Mesodermal cell (in vitro differentiated cells): Measurements from ENCODE around the gene FAM131C.
A peak's percentile ranks its signal among the peaks of the same experiment; 100 is the strongest.
"Not testable (repeated sequence)": the region's sequence is repeated elsewhere in the genome, so short reads cannot be mapped to it uniquely, and the experiment has no call there.

Experiments
- H3K27ac ChIP-seq: 2 replicates; pipeline ENCODE4 v1.7.0; 2013; ENCODE audit warnings: mild to moderate bottlenecking, low read depth, low read length, moderate library complexity; ENCODE audit not compliant: severe bottlenecking
- H3K36me3 ChIP-seq: 2 replicates; pipeline ENCODE4 v1.7.1; 2013; ENCODE audit warnings: mild to moderate bottlenecking, low read length, moderate library complexity; ENCODE audit not compliant: control insufficient read depth, insufficient read depth
- H3K4me1 ChIP-seq: one replicate; pipeline ENCODE4 v1.7.1; 2013; ENCODE audit warnings: mild to moderate bottlenecking, low read length; ENCODE audit not compliant: insufficient read depth, control insufficient read depth, poor library complexity, severe bottlenecking
- H3K4me3 ChIP-seq: 2 replicates; pipeline ENCODE4 v1.7.0; 2013; ENCODE audit warnings: low read length, control low read depth, mild to moderate bottlenecking; ENCODE audit not compliant: insufficient read depth, poor library complexity, severe bottlenecking; ENCODE audit errors: extremely low read depth
- H3K9me3 ChIP-seq: 2 replicates; pipeline ENCODE4 v1.7.1; 2013; ENCODE audit warnings: mild to moderate bottlenecking, low read length, moderate library complexity; ENCODE audit not compliant: control insufficient read depth
- WGBS, 2 experiments: methylation state at CpG; one replicate each; pipeline ENCODE4 v1.1.5; 2013; ENCODE audit warnings: missing lambda C conversion rate in 2 of 2; ENCODE audit not compliant: insufficient coverage in 2 of 2; 5-methylcytosine and 5-hydroxymethylcytosine counted together

Gene FAM131C

GRCh38 chr1:16116002-16116401, 42.6 kb upstream of the FAM131C start:
- peaks cover 23% of the 10 kb centered on the region for H3K4me1 ChIP-seq
- WGBS, 2 experiments: 6 to 20% methylated on average over 11 to 12 of the region's 16 CpGs
- no peak overlapping the region for H3K27ac ChIP-seq
- H3K9me3 ChIP-seq: no peaks in the 10 kb centered on the region
- H3K36me3 ChIP-seq: no peaks in the 10 kb centered on the region
- no peak overlapping the region for H3K4me3 ChIP-seq

- Histone ChIP-seq H3K4me3 (no peak overlapping the region), H3K27ac (no peak overlapping the region), H3K36me3 (no peaks in the 10 kb centered on the region), H3K9me3 (no peaks in the 10 kb centered on the region), H3K4me1 (peaks cover 23% of the 10 kb centered on the region)
- 0% methylated on average over 1 to 2 of the region's 6 CpGs for WGBS, 2 experiments
These were observed 42.1 kb upstream of the FAM131C start for GRCh38 chr1:16115468-16115983.

GRCh38 chr1:16114527-16115467, 41.3 kb upstream of the FAM131C start:
- Histone ChIP-seq H3K27ac (no peak overlapping the region), H3K4me3 (no peak overlapping the region), H3K4me1 (peaks cover 23% of the 10 kb centered on the region), H3K9me3 (no peaks in the 10 kb centered on the region), H3K36me3 (no peaks in the 10 kb centered on the region)
- 90 to 98% methylated on average over 14 of the region's 23 CpGs for WGBS, 2 experiments

GRCh38 chr1:16112596-16113555, 39.4 kb upstream of the FAM131C start:
- Histone ChIP-seq H3K9me3 (peaks cover 13% of the 10 kb centered on the region), H3K27ac (peak overlapping the region; percentile 39), H3K4me1 (peaks cover 23% of the 10 kb centered on the region), H3K4me3 (no peak overlapping the region), H3K36me3 (no peaks in the 10 kb centered on the region)
- WGBS, 2 experiments: 48 to 62% methylated on average over 8 to 9 of the region's 14 CpGs

GRCh38 chr1:16111771-16112595, 38.5 kb upstream of the FAM131C start:
- 58 to 72% methylated on average over 5 to 15 of the region's 15 CpGs for WGBS, 2 experiments
- Histone ChIP-seq H3K4me3 (no peak overlapping the region), H3K4me1 (peaks cover 23% of the 10 kb centered on the region), H3K9me3 (peaks cover 19% of the 10 kb centered on the region), H3K36me3 (no peaks in the 10 kb centered on the region), H3K27ac (peak overlapping the region; percentile 39)

- Histone ChIP-seq H3K4me1 (peaks cover 19% of the 10 kb centered on the region), H3K9me3 (peaks cover 19% of the 10 kb centered on the region), H3K27ac (no peak overlapping the region), H3K36me3 (no peaks in the 10 kb centered on the region), H3K4me3 (no peak overlapping the region)
- WGBS, 2 experiments: 95% methylated on average over 5 to 7 of the region's 7 CpGs
These were observed 37.4 kb upstream of the FAM131C start for GRCh38 chr1:16110884-16111283.

GRCh38 chr1:16110456-16110855, 37.0 kb upstream of the FAM131C start:
- WGBS, 2 experiments: 93 to 96% methylated on average over 5 to 6 of the region's 6 CpGs
- Histone ChIP-seq H3K9me3 (peaks cover 19% of the 10 kb centered on the region), H3K4me3 (no peak overlapping the region), H3K27ac (no peak overlapping the region), H3K36me3 (no peaks in the 10 kb centered on the region), H3K4me1 (peaks cover 17% of the 10 kb centered on the region)

- H3K36me3 ChIP-seq: no peaks in the 10 kb centered on the region
- 100% methylated on average over 1 of the region's 1 CpG; no CpG with 5 or more reads in 1 of the 2 experiments for WGBS, 2 experiments
These were observed 36.1 kb upstream of the FAM131C start for GRCh38 chr1:16109571-16109970.

GRCh38 chr1:16107039-16107438, 33.6 kb upstream of the FAM131C start:
- not testable (repeated sequence) for H3K27ac ChIP-seq, H3K4me3 ChIP-seq, H3K4me1 ChIP-seq, H3K36me3 ChIP-seq
- WGBS, 2 experiments: 91 to 96% methylated on average over 5 of the region's 5 CpGs
- peaks cover 23% of the 10 kb centered on the region for H3K9me3 ChIP-seq

More at GRCh38 chr1:16109571-16109970, 36.1 kb upstream of the FAM131C start:
- Histone ChIP-seq H3K4me1 (peaks cover 17% of the 10 kb centered on the region), H3K9me3 (peaks cover 19% of the 10 kb centered on the region), H3K4me3 (no peak overlapping the region), H3K27ac (no peak overlapping the region)

- WGBS, 2 experiments: 94 to 98% methylated on average over 8 of the region's 9 CpGs
These were observed 28.2 kb upstream of the FAM131C start for GRCh38 chr1:16101623-16102022.

More at GRCh38 chr1:16101623-16102022, 28.2 kb upstream of the FAM131C start:
- H3K4me1 ChIP-seq: no peaks in the 10 kb centered on the region
- no peak overlapping the region for H3K27ac ChIP-seq
- no peak overlapping the region for H3K4me3 ChIP-seq
- peaks cover 4% of the 10 kb centered on the region for H3K9me3 ChIP-seq
- no peaks in the 10 kb centered on the region for H3K36me3 ChIP-seq
